HUES64 (cell line): ENCODE data around the gene TRAFD1.
A peak's percentile ranks its signal among the peaks of the same experiment; 100 is the strongest.

ENCODE experiments used
- H3K27ac ChIP-seq: 2 replicates; pipeline ENCODE4 v1.7.0; 2013; ENCODE audit warnings: low read depth, low read length, inconsistent platforms
- H3K27me3 ChIP-seq: 2 replicates; pipeline ENCODE4 v1.6.1; 2013; ENCODE audit warnings: mild to moderate bottlenecking, low read length; ENCODE audit not compliant: insufficient read depth
- H3K36me3 ChIP-seq: 2 replicates; pipeline ENCODE4 v1.6.1; 2013; ENCODE audit warnings: mild to moderate bottlenecking, low read length; ENCODE audit not compliant: insufficient read depth
- H3K4me1 ChIP-seq: 2 replicates; pipeline ENCODE4 v1.6.1; 2013; ENCODE audit warnings: mild to moderate bottlenecking, low read length, moderate library complexity; ENCODE audit not compliant: insufficient read depth
- H3K4me3 ChIP-seq: 2 replicates; pipeline ENCODE4 v1.5.1; 2013; ENCODE audit warnings: mild to moderate bottlenecking, low read length, moderate library complexity
- H3K9ac ChIP-seq: 2 replicates; pipeline ENCODE4 v1.6.1; 2013; ENCODE audit warnings: mild to moderate bottlenecking, low read depth, low read length
- H3K9me3 ChIP-seq: 2 replicates; pipeline ENCODE4 v1.6.1; 2013; ENCODE audit warnings: low read depth, low read length; ENCODE audit not compliant: insufficient read depth
- WGBS: fragments of 150-250, 120-280 bp; methylation state at CpG from one replicate; pipeline ENCODE4 v1.1.7; 2013; ENCODE audit warnings: missing lambda C conversion rate; 5-methylcytosine and 5-hydroxymethylcytosine counted together

Gene TRAFD1

DNA sequence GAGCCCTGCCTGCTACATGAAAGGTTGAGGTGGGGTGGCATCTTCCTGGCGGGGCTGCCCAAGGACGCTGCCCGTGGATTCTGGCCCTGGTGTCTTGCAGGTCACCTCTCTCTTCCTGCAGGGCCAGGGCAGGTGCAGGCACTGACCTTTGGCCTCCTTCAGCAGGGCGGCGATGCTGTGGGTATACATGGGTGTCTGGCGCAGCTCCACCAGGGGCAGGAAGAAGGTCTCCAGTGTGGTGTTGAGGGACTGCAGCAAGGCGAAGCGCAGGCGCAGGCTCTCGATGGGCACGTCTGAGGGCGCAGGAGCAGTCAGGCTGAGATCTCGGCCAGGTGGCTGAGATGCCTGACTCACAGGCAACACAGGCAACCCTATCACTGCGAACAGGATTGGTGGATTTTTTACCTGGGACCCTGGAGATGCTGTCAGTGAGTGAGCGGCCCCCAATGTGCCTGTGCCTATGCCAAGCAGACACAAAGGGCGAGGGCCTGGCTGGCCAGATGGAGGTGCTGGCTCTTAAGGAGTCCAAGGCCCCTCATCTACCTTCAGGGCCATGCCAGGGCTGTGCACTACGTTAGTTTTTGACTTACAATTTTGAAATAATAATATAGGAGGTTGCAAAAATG is 45.7 kb downstream of the TRAFD1 start:
- peaks cover 14% of the 10 kb centered on the region for H3K36me3 ChIP-seq
- no peak overlapping the region for H3K4me3 ChIP-seq
- no peak overlapping the region for H3K9ac ChIP-seq
- H3K27ac ChIP-seq: no peak overlapping the region
- no peaks in the 10 kb centered on the region for H3K27me3 ChIP-seq
- WGBS: 97% methylated on average over 16 of the region's 17 CpGs
- H3K9me3 ChIP-seq: no peaks in the 10 kb centered on the region
- H3K4me1 ChIP-seq: no peaks in the 10 kb centered on the region

DNA sequence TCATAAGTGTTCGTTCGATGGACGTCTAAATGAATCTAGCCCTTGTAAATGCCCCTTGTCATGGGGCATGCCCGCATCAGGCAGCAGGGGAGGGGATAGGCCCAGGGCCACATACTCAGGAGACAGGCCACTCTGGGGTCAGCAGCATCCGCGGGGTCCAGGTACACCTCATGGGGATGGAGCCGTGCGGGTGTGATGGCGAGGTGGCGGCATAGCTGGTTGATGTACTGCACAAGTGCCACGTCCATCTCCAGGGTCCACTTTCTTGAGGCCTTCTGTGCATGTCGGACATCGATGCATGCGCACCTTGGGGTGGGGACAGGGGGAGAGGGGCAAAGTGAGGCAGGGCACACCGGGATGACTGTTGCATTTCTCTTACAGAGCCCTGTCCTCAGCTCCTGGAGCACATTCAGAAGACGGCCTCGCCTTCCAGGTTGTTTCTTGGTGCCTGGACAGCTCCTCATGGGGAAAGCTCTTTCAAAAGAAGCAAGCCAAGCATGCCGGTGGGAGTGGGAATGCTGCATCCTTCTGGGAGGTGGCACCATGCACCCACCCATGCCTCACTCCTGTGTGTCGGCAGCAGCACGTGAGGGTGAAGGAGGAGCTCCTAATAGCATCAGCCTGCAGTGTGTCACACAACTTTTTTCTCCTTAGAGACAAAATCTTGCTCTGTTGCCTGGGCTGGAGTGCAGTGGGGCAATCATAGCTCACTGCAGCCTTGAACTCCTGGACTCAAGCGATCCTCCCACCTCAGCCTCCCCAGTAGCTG is 47.4 kb downstream of the TRAFD1 start:
- Histone ChIP-seq H3K9me3 (no peaks in the 10 kb centered on the region), H3K9ac (no peak overlapping the region), H3K27me3 (no peaks in the 10 kb centered on the region), H3K4me3 (no peak overlapping the region), H3K27ac (no peak overlapping the region), H3K4me1 (no peaks in the 10 kb centered on the region), H3K36me3 (peaks cover 19% of the 10 kb centered on the region)
- WGBS: 96% methylated on average over 21 of the region's 21 CpGs

DNA sequence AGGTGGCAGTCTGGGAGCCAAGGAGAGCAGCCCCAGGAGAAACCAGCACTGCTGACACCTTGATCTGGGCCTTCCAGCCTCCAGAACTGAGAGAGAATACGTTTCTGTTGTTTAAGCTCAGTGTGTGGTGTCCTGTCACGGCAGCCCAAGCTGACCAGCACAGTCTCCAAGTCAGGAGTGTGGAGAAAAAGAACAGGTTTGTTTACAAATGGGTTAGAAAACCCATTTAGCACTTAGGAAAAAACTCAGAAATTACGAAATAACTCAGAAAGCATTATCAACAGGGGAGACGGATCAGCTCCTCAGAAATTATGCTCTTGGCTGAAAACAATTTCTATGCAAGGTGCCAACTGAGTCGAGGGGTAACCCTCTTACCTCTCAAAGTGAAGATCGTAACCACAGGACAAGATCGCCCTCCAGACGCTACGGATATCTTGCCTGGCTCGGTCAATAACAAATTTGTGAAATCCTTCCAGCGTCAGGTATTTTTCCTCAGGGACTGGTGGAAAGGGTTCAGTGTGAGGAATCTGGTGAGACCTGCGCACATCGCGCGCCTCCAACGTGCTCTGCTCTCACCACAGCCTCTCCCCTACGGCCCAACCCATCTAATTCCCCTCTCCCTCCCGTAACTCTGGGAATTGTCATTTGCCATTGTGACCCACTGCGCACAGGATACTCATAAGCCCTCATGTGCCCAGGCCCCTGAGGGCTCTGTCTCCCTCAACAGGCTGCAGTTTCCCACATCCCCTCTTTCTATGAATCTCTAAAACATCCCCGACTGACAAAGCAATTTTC is 50.2 kb downstream of the TRAFD1 start:
- H3K27ac ChIP-seq: no peak overlapping the region
- peaks cover 37% of the 10 kb centered on the region for H3K36me3 ChIP-seq
- WGBS: 94% methylated on average over 20 of the region's 20 CpGs
- no peak overlapping the region for H3K9ac ChIP-seq
- H3K4me1 ChIP-seq: no peaks in the 10 kb centered on the region
- no peaks in the 10 kb centered on the region for H3K27me3 ChIP-seq
- no peak overlapping the region for H3K4me3 ChIP-seq
- H3K9me3 ChIP-seq: no peaks in the 10 kb centered on the region

DNA sequence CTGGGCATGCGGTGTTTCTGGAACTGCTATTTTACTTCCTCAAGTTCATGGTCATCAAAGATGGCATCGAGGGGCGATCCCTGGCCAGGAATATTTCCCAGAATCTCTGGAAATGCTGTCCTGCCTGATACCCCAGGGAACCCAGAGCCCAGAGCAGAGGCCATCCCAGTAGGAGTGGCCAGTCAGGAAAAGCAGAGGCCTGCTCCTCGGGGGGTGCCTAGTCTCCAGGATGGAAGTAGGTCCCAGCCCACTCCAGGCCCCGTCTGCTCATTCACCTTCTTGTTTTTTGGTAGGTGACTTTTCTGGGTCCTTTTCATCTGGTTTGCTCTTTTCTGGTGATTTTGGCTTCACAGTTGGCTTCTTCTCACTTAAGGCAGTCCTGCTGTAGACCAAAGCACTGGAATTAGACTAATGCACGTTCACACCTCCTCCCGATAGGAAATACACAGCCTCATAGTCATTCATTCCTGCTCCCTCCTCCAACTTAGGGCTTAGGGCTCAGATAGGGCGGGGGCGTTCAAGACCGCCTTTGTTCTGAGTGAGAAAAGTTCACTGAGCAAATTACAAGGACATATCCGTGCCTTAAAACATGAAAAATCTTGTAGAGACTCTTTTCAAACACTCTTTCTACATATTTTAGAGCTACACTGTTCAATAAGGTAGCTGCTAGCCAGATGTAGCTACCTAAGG is 51.1 kb downstream of the TRAFD1 start:
- Histone ChIP-seq H3K27ac (no peak overlapping the region), H3K4me3 (no peak overlapping the region), H3K9ac (no peak overlapping the region), H3K27me3 (no peaks in the 10 kb centered on the region), H3K9me3 (no peaks in the 10 kb centered on the region), H3K36me3 (peaks cover 37% of the 10 kb centered on the region), H3K4me1 (no peaks in the 10 kb centered on the region)
- WGBS: 86% methylated on average over 11 of the region's 11 CpGs

DNA sequence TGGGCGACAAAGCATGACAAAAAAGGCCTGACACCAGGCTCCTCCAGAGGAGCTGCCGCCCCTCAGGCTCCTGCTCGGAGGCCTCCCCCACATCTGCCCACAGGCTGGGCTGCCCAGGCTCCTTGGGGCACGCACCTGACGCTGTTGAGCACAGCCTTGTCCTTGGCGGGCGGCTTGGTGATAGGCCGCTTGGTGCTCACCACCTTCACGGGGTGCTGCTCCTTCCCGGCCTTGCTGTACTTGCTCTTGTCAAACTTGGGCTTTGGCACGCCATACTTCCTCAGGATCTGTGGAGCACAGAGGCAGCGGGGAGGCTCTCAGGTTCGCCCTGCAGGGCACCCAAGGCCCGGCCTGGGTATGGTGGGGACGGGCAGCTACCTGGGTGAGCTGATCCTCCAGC is 53.4 kb downstream of the TRAFD1 start:
- Histone ChIP-seq H3K9ac (no peak overlapping the region), H3K36me3 (peaks cover 40% of the 10 kb centered on the region), H3K27ac (no peak overlapping the region), H3K4me3 (no peak overlapping the region), H3K9me3 (no peaks in the 10 kb centered on the region), H3K27me3 (no peaks in the 10 kb centered on the region), H3K4me1 (peaks cover 16% of the 10 kb centered on the region)
- 96% methylated on average over 15 of the region's 15 CpGs for WGBS

DNA sequence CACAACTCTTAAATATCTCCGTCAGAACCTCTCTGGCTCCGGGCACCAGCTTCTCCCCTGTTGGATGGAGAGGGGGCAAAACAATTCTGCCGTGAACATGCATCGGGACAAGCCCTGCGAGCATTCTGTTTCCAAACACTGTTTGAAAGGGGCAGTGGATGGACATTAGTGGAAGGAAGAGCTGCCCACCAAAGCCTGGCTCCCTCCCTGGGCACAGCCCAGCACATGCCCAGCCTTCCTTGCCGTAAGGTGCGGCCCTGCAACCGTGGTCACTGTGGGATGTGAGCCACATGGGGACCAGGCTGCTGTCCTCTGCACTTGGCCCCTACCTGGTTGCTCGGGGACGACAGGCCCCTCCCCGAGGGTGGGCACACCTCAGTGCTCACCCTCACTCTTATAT is 54.0 kb downstream of the TRAFD1 start:
- H3K27ac ChIP-seq: no peak overlapping the region
- no peaks in the 10 kb centered on the region for H3K27me3 ChIP-seq
- H3K9me3 ChIP-seq: no peaks in the 10 kb centered on the region
- no peak overlapping the region for H3K9ac ChIP-seq
- WGBS: 95% methylated on average over 11 of the region's 11 CpGs
- no peak overlapping the region for H3K4me3 ChIP-seq
- peaks cover 18% of the 10 kb centered on the region for H3K4me1 ChIP-seq
- peaks cover 41% of the 10 kb centered on the region for H3K36me3 ChIP-seq

DNA sequence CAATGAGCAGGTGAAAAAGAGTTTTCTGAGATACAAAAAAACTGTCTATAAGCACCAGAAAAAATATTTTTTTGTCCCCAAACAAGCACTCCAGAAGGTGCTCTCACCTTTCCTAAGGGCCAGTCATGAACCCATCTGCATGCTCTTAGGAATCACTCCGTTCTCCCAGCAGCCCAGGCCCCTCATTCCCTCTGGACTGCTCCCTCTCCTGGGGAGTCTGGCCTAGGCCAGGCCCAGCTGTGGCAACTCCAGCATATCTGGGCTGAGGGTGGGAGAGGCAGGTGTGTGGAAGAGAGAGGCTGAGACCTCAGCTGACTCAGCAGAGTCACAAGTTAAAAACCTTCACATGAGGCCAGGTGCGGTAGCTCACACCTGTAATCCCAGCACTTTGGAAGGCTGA is 54.6 kb downstream of the TRAFD1 start:
- peaks cover 44% of the 10 kb centered on the region for H3K36me3 ChIP-seq
- H3K27ac ChIP-seq: no peak overlapping the region
- 87% methylated on average over 2 of the region's 2 CpGs for WGBS

DNA sequence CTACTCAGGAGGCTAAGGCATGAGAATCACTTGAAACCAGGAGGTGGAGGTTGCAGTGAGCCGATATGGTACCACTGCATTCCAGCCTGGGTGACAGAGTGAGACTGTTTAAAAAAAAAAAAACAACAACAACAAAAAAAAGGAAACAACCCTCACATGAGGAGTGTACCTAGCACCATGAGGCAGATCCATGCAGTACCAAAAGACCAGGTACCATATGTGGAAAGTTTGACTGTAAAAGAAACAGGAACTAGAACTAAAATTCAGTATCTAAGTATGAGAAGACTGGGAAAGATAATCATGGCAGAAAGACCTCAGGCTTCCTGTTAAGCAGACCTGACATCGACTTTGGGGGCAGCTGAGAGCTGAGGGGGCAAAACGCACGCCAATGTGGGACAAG is 55.1 kb downstream of the TRAFD1 start:
- H3K27ac ChIP-seq: no peak overlapping the region
- H3K4me1 ChIP-seq: peaks cover 18% of the 10 kb centered on the region
- no peak overlapping the region for H3K4me3 ChIP-seq
- no peaks in the 10 kb centered on the region for H3K27me3 ChIP-seq
- WGBS: 91% methylated on average over 4 of the region's 4 CpGs
- H3K9me3 ChIP-seq: no peaks in the 10 kb centered on the region
- H3K36me3 ChIP-seq: peaks cover 41% of the 10 kb centered on the region
- H3K9ac ChIP-seq: no peak overlapping the region

More for the DNA sequence above, 54.6 kb downstream of the TRAFD1 start:
- no peak overlapping the region for H3K9ac ChIP-seq
- no peaks in the 10 kb centered on the region for H3K9me3 ChIP-seq
- no peaks in the 10 kb centered on the region for H3K27me3 ChIP-seq
- no peak overlapping the region for H3K4me3 ChIP-seq
- H3K4me1 ChIP-seq: peaks cover 18% of the 10 kb centered on the region

DNA sequence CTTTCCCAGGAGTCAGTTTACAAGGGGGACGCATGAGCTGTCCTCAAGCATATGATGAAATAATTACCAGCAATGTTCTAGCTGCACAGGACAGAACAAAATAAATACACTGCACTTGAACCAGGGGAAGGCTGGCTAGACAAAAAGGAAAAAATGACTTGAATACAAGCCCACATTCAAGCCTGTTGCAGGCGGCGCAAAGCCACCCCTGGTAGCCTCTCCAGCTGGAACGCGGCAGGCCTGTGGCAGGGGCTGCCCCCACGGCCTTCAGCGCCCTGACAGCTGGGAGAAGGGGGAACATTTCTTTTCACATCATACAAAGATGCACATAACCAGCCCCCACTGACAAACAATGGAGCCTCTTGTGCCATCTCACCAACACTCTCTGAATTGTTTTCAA is 57.1 kb downstream of the TRAFD1 start:
- Histone ChIP-seq H3K9ac (peak overlapping the region; percentile 17; the same call in 1 of the 2 replicates), H3K27ac (peak overlapping the region; percentile 84; the same call in 1 of the 2 replicates), H3K4me3 (no peak overlapping the region), H3K9me3 (no peaks in the 10 kb centered on the region), H3K36me3 (peaks cover 36% of the 10 kb centered on the region), H3K4me1 (peaks cover 18% of the 10 kb centered on the region), H3K27me3 (no peaks in the 10 kb centered on the region)
- 85% methylated on average over 7 of the region's 7 CpGs for WGBS

DNA sequence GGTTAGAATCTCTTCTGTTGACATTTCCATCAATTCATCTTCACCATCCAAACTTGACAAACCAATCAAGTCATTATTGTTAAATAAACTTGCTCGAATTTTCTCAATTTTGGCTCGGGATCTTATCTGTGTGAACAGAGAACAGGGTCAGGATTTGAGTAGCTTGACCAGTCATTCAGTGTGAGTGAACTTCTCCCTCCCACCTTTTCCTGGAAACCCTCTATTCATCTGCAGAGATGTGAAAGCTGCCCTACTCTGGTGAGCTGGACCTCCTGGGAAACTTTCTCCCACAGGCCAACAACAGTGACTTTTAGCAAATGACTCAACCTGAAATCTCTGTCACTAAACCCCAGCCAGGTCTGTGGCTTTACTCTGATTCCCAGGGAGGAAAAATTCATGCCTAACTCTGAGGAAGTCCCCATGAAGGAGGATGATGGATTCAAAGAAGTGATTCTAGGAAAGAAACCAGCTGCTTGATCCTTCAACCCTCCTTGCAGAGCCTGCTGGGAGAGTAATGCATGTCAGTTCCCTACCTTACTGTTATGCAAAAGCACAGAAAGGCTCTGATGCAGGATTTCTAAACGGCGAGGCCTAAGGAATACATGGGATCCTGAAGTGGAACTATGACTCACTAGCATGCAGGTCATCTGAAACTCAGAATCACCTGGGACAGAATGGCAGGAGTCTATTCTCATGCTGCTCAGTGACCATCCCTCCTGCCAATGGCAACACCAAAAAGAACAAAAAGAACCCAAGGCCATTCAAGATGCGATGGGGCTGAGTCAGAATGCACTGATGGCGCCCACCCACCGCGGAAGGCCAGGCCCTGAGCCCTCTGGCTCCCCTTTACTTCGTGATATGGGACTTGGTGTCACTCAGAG is 58.0 kb downstream of the TRAFD1 start:
- Histone ChIP-seq H3K9me3 (no peaks in the 10 kb centered on the region), H3K36me3 (peaks cover 30% of the 10 kb centered on the region), H3K4me3 (no peak overlapping the region), H3K27me3 (no peaks in the 10 kb centered on the region), H3K27ac (peak overlapping the region; percentile 84), H3K4me1 (peaks cover 18% of the 10 kb centered on the region), H3K9ac (peak overlapping the region; percentile 17; the same call in 1 of the 2 replicates)
- WGBS: 43% methylated on average over 9 of the region's 9 CpGs
